ENCODE results near the gene ERAS.
A peak's percentile ranks its signal among the peaks of the same experiment; 100 is the strongest.

Gene ERAS, protein sequence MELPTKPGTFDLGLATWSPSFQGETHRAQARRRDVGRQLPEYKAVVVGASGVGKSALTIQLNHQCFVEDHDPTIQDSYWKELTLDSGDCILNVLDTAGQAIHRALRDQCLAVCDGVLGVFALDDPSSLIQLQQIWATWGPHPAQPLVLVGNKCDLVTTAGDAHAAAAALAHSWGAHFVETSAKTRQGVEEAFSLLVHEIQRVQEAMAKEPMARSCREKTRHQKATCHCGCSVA

DNA sequence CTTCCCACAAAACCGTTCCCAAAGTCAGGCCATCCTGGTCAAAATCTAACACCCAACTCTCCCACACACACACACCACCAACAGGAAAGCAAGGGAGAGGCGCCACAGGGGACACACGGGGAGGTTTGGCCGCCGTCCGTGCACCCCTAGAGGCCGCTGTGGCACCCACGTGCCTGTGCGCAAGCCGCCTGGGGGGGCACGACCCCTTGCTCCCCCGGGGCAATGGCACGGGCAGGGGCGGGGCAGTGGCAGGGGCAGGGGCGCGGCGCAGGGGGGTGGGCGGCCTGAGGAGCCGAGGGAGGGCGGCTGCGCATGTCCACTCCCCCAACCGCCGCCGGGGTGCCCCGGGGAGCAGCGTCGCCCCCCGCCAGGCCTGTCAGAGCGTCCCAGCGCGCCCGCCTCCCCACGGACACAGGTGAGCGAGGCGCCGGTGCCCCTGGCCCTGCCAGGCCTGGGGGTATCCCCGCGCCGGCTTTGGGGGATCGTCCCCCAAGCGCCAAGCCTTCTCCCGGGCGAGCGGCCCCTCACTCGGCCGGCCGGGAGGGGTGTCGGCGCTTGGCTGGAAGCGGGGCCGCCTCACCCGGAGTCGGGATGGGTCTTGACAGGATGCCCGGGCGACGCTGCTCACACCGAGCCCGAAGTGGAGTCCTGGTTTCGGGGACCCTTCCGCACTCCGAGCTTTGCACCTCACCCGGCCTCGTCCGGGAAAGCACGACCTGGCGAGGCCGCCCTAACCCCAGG, at the start of gene ERAS:
Gene ERAS, plus strand, starts transcription at position 379 of the 741 bp plus-strand sequence. CDS start 2,611 bp downstream, outside the sequence.
- peak in 1 of 2 experiments; percentile 12 for DNase-seq

DNA sequence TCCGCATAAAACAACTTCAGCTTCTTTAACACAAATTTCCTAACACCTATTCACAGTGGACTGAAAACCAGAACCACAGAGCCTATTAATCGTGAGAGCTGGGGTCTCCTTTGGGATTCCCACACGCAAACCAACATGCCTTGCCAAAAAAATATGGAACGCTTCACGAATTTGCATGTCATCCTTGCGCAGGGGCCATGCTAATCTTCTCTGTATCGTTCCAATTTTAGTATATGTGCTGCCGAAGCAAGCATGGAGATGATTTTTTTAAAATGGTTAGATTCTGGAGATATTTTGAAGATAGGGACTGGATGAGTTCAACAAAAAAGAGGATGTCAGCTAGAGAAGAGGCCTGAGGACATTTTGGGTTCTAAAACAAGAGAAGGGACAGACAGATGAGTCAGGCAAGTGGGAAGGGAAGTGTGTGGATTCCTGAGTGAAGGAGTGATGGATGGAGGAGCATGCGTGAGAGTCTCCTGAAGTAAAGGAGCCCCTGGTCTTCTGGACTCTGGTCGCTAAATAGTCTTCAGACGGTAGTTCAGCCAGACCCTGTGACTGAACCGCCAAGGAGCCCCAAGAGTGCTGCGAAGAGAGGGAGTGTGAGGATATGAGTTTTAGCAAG, 49.4 kb upstream of the ERAS start:
- no peak for DNase-seq

DNA sequence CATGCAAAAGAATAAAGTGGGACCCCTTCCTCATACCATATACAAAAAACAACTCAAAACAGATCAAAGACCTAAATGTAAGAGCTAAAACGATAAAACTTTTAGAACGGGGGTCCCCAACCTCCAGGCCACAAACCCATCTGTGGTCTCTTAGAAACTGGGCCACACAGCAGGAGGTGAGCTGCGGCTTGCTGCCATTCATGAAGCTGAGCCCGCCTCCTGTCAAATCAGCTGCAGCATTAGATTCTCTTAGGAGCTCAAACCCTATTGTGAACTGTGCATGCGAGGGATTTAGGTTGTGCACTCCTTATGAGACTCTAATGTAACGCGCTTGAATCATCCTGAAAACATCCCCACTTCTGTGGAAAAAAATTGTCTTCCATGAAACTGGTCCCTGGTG, 46.9 kb upstream of the ERAS start:
- DNase-seq: no peak

DNA sequence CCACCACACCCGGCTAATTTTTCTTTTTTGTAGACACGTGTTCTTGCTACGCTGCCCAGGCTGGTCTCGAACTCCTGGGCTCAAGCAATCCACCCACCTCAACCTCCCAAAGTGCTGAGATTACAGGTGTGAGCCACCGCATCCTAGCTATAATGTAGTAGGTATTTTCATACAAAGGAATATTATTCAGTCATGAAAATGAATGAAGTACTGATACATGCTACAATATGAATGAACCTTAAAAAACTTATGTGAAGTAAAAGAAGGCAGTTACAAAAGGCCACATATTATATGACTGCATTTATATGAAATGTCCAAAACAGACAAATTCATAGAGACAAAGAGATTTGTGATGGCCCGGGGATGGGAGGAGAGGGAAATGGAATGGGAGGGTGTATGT, 44.6 kb upstream of the ERAS start:
- DNase-seq: no peak

DNA sequence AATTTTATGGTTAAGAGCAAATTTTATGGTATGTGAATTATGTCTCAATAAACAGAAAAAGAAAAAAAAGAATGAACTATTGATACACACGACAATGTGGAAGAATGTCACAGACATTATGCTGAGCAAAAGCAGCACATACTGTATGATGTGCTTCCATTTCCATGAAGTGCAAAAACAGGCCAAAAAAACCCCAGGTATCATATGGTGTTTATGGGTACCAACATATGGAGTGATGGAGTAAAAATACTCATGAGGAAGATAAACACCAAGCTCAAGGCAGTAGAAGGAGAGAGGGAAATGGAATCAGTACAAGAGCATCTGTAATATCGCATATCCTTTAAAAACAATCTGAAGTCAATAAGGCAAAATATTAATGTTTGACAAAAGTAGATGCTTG, 44.1 kb upstream of the ERAS start:
- no peak for DNase-seq

DNA sequence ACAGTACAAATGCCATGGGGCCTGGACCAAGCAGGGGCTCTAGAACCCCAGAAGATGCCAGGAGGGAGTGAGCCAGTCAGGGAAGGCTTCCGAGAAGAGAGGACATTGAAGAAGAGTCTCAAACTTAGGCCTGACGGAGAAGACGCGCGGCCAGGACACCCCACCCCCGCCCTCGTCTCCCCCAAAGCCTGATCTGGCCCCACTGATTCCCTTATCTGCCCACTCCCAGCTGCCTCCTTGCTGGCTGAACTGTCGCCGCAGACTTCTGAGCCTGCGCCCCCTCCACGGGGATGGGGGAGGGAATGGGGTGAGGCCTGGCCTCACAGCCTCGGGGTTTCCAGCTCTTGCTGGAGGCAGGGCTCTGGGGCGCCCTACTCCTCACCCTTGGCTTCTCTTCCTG, 43.5 kb upstream of the ERAS start:
- no peak for DNase-seq

DNA sequence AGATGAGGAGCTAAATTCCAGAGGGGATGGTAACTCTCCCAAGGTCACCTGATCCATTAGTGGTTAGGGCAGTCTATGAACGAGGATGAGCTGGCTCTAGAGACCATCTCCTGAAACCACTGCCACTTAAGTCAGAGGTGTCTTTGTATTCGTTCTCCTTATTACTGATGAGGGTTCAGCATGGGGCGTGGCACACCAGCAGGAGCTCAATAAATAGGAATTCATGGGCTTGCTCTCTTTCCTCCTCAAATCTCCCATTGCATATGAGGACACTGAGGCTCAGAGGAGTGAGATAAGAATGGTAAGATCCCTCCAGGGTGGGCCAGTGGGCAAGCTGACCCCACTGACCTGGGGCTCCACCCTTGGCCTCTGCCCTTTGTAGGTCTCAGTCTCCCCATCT, 41.6 kb upstream of the ERAS start:
- DNase-seq: no peak

DNA sequence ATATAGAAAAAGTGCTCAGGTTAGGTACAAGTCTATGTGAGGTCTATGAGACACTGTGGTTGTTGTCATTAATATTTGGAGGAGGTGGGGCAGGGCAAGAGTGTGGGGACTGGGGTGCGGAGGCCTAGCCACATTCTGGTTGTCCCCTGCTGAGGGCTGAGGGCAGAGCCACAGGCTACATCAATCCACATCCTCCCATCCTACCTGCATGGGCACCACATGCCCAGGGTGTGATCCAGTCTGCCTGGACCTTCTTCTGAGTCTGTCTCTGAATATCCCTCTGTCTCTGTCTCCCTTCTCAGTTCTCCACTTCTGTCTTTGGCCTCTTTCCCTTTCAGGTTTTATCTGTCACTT, 41.1 kb upstream of the ERAS start:
- no peak for DNase-seq

DNA sequence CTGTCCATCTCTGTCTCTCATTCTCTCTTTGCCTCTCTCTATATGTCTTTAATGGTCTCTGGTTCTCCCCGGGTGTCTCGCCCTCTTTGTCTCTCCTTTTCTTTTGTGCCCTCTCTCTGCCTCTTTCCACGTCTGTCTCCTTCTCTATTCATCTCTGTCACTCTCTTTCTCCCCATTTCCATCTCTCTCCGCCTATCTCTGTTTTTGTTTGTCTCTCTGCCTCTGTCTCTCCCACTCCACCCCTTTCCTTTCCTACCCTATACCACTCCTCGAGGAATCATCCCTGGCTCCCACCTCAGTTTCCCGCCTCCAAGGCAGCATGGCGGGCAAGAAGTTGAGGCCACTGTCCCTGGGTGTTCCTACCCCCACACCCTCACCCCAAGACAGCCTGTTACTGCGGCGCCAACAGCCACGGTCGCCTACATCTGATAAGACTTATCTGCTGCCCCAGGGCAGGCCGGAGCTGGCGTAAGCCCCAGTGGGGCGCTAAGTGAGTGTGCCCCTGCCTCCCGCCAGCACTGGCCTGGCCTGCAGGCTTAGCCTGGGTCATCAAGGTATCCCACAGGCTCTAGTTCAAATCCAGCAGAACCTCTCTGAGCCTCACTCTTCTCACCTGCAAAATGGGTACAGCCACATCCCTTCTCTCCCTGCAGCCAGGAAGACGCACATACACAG, 40.6 kb upstream of the ERAS start:
- no peak for DNase-seq

DNA sequence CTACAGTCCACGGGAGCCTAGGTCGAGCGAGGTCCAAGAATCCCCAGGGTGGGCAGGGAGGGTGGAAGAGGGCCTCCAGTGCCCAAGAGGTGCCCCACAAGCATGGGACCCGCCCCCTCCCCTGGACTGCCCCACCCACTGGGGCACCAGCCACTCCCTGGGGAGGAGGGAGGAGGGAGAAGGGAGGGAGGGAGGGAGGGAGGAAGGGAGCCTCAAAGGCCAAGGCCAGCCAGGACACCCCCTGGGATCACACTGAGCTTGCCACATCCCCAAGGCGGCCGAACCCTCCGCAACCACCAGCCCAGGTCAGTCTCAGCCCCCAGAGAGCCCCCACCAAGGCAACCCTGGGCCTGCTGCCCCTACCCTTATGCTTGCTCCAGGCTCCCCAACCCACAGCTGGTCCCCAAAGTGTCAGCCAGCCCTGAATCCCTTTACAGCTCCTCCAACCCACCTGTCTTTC, 39.9 kb upstream of the ERAS start, which contains the start of gene GATA1:
Gene GATA1, plus strand, starts transcription at position 250 of the 460 bp plus-strand sequence. CDS start 4,520 bp downstream, outside the sequence.
- no peak for DNase-seq

DNA sequence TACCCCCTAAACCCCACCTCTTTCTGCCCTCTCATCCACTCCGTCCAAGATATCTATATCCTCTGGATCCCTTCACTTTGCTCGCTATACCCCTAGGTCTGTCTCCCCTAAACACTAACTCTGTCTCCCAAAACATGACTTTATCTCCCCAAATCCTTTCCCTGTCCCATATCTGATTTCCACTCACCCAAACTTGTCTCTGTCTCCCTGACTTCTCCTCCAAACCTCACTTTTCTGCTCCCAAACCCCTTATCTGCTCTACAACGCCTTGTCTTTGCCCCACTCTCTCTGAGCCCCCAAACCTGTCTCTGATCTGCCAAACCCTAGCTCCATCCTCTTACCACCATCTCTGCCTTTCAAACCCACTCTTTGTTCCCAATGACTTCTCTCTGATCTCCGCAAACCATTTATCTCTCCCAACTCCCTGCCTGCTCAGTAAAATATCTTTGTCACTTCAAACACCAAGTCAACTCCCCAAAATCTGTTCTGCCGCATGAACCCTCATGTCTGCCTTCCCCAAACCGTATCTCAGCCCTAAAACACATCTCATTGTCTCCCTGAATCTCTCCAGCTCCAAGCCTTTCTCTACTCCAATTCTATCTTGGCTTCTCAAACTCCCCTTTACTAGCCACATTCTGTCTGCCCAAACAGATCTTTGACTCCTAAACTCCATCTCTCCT, 39.3 kb upstream of the ERAS start:
- DNase-seq: no peak

DNA sequence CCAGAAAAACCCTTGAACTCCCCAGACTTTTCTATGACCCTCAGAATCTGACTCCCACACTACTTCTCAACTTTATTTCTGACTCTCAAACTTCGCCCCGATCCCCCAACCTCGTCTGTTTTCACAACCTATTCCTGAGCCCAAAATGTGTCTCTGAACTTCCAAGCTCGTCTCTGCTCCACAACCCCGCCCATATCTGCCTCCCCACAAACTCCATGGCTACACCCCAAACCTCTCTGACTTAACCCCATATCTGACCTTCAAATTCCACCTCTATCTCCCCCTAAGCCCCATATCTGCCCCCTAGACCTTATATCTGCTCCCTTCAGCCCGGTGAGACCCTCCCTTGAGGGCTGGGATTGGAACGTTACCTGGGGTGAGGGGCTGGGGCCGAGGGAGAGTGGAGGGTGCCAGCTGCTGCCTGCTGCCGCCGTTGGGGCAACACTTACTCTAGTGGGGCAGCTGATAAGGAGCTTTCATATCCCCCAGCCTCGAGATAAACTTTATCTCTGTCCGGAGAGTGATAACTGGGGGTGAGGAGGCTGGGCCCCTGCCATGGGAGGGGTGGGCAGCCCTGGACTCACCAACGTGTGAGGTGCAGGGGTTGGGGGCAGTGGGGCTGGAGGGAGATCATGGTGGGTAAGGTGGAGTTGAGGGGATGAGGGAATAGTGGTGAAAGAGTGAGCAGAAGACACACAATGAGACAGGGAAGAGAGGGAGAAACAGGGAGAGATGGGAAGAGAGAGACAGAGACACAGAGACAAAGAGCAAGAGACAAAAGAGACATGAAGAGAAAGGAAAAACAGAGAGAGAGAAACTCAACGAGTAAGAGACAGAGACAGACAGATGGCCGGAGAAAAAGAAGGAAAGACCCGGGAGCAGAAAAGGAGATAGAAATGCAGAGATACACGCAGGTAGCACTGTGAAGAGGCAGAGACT, 38.5 kb upstream of the ERAS start:
- DNase-seq: no peak

DNA sequence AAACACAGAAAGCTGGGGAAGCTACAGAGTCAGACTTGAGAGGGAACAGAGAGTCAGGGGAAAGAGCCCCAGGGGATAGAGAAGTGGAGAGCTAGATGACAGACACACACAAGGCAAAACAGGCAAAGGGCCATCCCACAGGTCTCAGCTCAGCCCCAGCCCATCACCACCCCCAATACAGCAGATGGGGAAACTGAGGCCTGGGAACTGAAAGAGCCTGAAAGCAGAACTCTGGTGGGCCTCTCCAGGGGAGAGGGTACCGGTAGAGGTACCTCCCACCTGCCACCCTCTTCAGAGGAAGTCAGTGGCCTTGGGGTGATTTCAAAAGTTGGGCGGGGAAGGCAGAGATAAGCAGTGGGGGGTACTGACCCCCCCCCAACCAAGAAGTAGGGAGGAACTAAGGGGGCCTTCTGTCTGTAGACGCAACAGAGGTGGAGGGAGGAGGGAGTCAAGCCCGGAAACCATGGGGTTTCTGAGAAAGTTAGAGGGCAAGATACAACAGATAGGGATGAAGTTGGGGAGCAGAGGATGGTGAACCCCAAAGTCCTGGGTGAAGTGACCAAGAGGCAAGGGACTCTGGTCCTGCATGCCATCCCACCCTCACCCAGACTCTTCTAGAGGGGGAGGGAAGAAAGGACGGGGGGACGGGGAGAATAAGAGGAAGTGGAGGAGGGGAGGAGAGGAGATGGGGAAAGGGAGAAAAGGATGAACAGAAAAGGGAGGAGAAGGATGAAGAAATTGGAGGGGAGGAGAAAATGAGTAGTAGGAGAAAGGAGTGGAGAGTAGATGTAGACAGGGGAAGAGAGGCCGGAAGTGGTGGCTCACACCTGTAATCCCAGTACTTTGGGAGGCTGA, 36.7 kb upstream of the ERAS start:
- DNase-seq: no peak

DNA sequence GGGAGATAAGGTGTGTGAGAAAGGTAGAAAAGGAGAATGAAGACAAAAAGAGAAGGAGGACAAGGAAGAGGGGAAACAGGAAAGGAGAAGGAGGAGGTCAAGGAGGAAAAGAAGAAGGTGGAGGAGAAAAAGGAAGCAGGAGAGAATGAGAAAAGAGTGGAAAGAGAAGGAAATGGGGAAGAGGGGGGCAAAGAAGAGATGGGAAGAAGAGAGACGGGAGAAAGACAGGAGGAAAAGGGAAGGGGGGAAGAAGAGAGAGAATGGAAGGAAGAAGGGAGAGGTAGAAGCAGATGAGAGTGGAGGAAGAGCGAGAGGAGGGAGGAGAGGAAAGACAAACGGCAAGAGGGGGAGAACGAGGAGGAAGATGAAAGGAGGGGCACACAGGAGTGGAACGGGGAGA, 35.8 kb upstream of the ERAS start:
- DNase-seq: no peak

DNA sequence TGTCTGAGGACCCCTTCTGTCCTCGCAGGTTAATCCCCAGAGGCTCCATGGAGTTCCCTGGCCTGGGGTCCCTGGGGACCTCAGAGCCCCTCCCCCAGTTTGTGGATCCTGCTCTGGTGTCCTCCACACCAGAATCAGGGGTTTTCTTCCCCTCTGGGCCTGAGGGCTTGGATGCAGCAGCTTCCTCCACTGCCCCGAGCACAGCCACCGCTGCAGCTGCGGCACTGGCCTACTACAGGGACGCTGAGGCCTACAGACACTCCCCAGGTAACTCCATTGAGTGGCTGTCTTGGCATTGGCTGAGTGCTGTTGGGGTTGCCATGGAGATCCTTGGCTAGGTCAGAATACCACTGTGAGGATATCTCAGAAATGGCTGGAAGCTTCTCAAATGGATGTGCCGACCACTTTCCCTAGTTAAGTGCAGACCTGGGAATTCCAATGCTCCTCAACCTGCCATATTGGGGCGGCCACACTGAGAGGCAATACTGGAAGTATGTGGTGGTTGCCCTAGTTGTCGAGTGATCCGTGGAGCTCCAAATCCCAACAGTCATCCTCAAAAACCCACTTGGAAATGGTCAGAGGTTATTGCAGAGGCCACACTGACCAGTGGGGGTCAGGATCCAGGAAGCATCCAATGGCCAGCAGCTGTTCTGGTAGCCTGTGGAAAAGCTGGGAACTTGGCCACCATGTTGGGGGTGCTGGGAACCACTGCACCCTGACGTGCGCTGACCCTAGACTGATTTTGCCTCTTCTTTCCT, 35.1 kb upstream of the ERAS start:
- DNase-seq: no peak

DNA sequence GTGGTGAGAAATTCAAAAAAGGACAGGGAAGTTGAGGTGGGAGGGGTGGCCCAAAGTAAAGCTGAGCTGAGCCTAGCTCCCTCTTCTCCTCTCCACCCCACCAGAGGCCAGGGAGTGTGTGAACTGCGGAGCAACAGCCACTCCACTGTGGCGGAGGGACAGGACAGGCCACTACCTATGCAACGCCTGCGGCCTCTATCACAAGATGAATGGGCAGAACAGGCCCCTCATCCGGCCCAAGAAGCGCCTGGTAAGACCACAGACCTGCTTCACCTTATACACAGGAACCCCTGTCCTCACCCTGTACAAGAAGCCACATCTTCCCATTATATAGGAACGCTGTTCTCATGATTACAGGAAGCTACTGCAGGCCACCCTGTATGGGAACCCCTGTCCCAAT, 34.1 kb upstream of the ERAS start:
- no peak for DNase-seq

DNA sequence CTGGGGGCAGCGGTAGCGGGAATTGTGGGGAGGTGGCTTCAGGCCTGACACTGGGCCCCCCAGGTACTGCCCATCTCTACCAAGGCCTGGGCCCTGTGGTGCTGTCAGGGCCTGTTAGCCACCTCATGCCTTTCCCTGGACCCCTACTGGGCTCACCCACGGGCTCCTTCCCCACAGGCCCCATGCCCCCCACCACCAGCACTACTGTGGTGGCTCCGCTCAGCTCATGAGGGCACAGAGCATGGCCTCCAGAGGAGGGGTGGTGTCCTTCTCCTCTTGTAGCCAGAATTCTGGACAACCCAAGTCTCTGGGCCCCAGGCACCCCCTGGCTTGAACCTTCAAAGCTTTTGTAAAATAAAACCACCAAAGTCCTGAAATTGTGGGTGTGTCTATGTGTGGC, 32.4 kb upstream of the ERAS start:
- DNase-seq: no peak

DNA sequence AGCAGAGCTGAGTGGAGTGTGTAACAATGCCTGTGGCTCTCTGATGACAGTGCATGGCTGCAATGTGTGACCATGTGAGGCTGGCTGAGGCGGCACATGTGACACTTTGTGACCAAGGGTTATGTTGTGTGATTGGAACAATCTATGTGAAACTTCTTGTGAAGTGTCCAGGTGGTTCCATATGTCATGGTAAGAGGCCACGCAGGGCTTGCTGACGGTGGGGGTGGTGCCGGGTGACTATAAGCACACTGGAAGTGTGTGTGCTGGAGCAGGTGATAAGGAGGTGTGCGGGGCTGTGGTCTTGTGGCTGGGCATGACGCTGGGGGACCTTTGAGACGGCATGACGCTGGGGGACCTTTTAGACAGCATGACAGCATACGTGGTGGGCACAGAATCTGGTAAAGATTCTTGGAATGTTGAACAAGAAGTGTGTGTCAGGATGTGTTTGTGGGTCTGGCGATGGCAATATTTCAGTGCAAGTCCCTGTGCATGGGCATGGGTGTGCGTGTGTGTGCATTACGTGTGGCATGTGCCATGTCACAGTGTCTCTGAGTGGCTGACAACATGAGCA, 31.9 kb upstream of the ERAS start:
- DNase-seq: no peak

DNA sequence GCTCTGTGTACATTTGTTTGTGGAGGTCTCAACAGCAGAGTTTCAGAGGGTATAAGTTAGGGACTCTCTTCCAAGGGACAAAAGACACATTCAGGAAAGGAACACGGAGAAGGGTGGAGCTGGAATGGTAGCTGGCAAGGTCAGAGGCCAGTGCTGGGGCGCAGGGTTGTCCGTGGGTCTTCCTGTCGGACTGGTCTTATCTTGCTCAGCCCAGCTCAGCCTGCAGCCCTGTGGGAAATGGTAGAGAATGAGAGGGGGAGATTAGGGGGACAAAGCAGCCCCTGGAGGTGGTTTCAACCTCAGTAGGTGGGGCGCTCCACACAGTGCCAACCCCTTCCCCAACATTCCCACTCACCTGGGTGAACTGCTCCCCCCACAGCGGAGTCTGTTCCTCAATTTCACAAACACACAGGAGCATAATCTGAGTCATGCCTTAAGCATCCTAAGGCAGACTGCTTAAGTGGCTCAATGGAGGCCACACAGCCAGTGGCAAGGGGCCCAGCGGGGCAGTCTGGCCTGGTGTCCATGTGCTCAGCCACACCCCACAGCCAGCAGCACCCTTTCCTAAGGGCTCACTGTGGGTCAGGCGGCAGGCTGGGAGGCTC, 31.3 kb upstream of the ERAS start:
- DNase-seq: no peak

Measured in stimulated activated CD4-positive, alpha-beta T cell treated with anti-CD3 and anti-CD28 coated beads, Interleukin-4, amount 100 ng/mL, for 4 hours (primary cell).